Omental fat pad (tissue), 4 donors: ENCODE results near the gene CYP4F12. TPM values are rescaled to one million over a fixed set of nuclear protein-coding genes. Genes with fewer than 3 reads are reported as not detected.

Source experiments
- ATAC-seq: fragments of 150-250 bp; one replicate; pipeline ENCODE4 v1.9.1; 2016; ENCODE audit warnings: mild to moderate bottlenecking, moderate library complexity; ENCODE audit not compliant: low FRiP score
- DNase-seq: peaks from one replicate; pipeline ENCODE4 v3.0.0-alpha.2; 2019; ENCODE audit warnings: low spot score
- CTCF ChIP-seq, 3 donors: fragments of 450-650 bp; IDR thresholded peaks; one replicate each; pipeline ENCODE4 v1.5.1; 2016 to 2017; ENCODE audit warnings: antibody characterized with exemption in 3 of 3, mild to moderate bottlenecking in 3 of 3, moderate library complexity in 2 of 3
- total RNA-seq, 4 donors: library from RNA; depleted of rRNA; stranded (reverse); fragments of >200 nt; gene quantifications; one replicate each; pipeline ENCODE4 v1.1.0, GENCODE V29; 2016

Gene CYP4F12
- total RNA-seq, 4 donors from 2014 or later: 3.0 to 58.6 (median 11.9) TPM

GRCh38 chr19:15727724-15728123, 54.8 kb downstream of the CYP4F12 start, which contains the start of gene OR10H2:
Gene OR10H2 (plus strand): TSS chr19:15728024. CDS start chr19:15728044, 20 bp downstream.
- ATAC-seq: no peak
- DNase-seq: no peak
- no peak for TF ChIP-seq CTCF (IDR thresholded peaks at IDR 0.05)

GRCh38 chr19:15730538-15730937, 57.7 kb downstream of the CYP4F12 start:
- no peak for TF ChIP-seq CTCF (IDR thresholded peaks at IDR 0.05)
- ATAC-seq (no peak), DNase-seq (no peak)

GRCh38 chr19:15732388-15732787, 59.5 kb downstream of the CYP4F12 start:
- ATAC-seq: no peak
- DNase-seq: no peak
- TF ChIP-seq CTCF (IDR thresholded peaks at IDR 0.05): no peak

GRCh38 chr19:15733895-15734294, 61.0 kb downstream of the CYP4F12 start:
- ATAC-seq (no peak), DNase-seq (no peak)
- TF ChIP-seq CTCF (IDR thresholded peaks at IDR 0.05): no peak

- no peak for DNase-seq
- no peak for ATAC-seq
- TF ChIP-seq CTCF (IDR thresholded peaks at IDR 0.05): no peak
Measured at GRCh38 chr19:15737722-15738121, 64.8 kb downstream of the CYP4F12 start, which contains the start of gene OR10H3. Gene OR10H3 (plus strand): TSS chr19:15737985. CDS start chr19:15741393, 3,408 bp downstream.

- DNase-seq (no peak), ATAC-seq (no peak)
- TF ChIP-seq CTCF (IDR thresholded peaks at IDR 0.05): no peak
Measured at GRCh38 chr19:15740785-15741184, 67.9 kb downstream of the CYP4F12 start.

Other genes with a start within 250 kb of the CYP4F12 start
- 10 to 100 TPM; 17.4 to 41.8 (median 33.6) TPM for gene WIZ, start 223.1 kb upstream of the CYP4F12 start, total RNA-seq
- gene RASAL3, start 208.5 kb upstream of the CYP4F12 start, total RNA-seq: 1 to 10 TPM; 2.0 to 6.9 (median 3.6) TPM
- not detected for gene PGLYRP2, start 193.6 kb upstream of the CYP4F12 start, total RNA-seq
- gene CYP4F22, start 164.6 kb upstream of the CYP4F12 start, total RNA-seq: 1 to 10 TPM in 1 of 4 donors, under 1 TPM in 1, not detected in 2; 0.36 to 1.3 TPM
- gene CYP4F8, start 57.9 kb upstream of the CYP4F12 start, total RNA-seq: not detected
- gene CYP4F3, start 32.2 kb upstream of the CYP4F12 start, total RNA-seq: 10 to 100 TPM in 1 of 4 donors, 1 to 10 TPM in 2, under 1 TPM in 1; 0.31 to 11.5 (median 1.5) TPM
- gene OR10H2, start 54.9 kb downstream of the CYP4F12 start, total RNA-seq: not detected
- gene OR10H3, start 64.9 kb downstream of the CYP4F12 start, total RNA-seq: not detected
- gene OR10H5, start 114.6 kb downstream of the CYP4F12 start, total RNA-seq: not detected
- gene OR10H1, start 142.6 kb downstream of the CYP4F12 start, total RNA-seq: not detected
- gene CYP4F2, start 225.0 kb downstream of the CYP4F12 start, total RNA-seq: not detected